HG02970 (cell line): ENCODE measurements around the gene CCDC51.
"Not testable (repeated sequence)": the region's sequence is repeated elsewhere in the genome, so short reads cannot be mapped to it uniquely, and the experiment has no call there.

ENCODE experiments used
- ATAC-seq: cut with Tn5 transposase; IDR thresholded peaks from one replicate; pipeline ENCODE4 v1.9.1; 2021; ENCODE audit warnings: mild to moderate bottlenecking, moderate library complexity, moderate number of reproducible peaks; ENCODE audit not compliant: unreplicated experiment, low FRiP score

CCDC51 gene

GRCh38 chr3:48409291-48410201 is 30.4 kb downstream of the CCDC51 start:
- ATAC-seq: no peak

- ATAC-seq: no peak
Observed at GRCh38 chr3:48408823-48409281, 31.1 kb downstream of the CCDC51 start.

GRCh38 chr3:48407542-48408099 is 32.3 kb downstream of the CCDC51 start:
- no peak for ATAC-seq

- ATAC-seq: no peak
Observed at GRCh38 chr3:48406443-48407431, 33.2 kb downstream of the CCDC51 start.

GRCh38 chr3:48405971-48406370 is 33.9 kb downstream of the CCDC51 start:
- ATAC-seq: no peak

GRCh38 chr3:48405343-48405881 is 34.5 kb downstream of the CCDC51 start:
- no peak for ATAC-seq

GRCh38 chr3:48404440-48405342 is 35.2 kb downstream of the CCDC51 start:
- ATAC-seq: no peak

- no peak for ATAC-seq
Observed at GRCh38 chr3:48403533-48404439, 36.1 kb downstream of the CCDC51 start.

- no peak for ATAC-seq
Observed at GRCh38 chr3:48402907-48403306, 37.0 kb downstream of the CCDC51 start.

- no peak for ATAC-seq
Observed at GRCh38 chr3:48402281-48402732, 37.6 kb downstream of the CCDC51 start.

GRCh38 chr3:48401434-48401901 is 38.5 kb downstream of the CCDC51 start:
- not testable (repeated sequence) for ATAC-seq

- ATAC-seq: no peak
Observed at GRCh38 chr3:48400824-48401433, 39.0 kb downstream of the CCDC51 start.

- ATAC-seq: no peak
Observed at GRCh38 chr3:48399387-48400172, 40.3 kb downstream of the CCDC51 start.

GRCh38 chr3:48398701-48399386 is 41.1 kb downstream of the CCDC51 start:
- no peak for ATAC-seq

GRCh38 chr3:48397767-48398681 is 41.9 kb downstream of the CCDC51 start:
- no peak for ATAC-seq
